SK-N-SH treated with all-trans-retinoic acid at 6 μM for 48 hours (cell line): ENCODE results near the gene CLCN6.

Experiments
- ISL1 ChIP-seq: fragments of 250-450 bp; sonication (Bioruptor Pico); IDR thresholded peaks from 2 replicates; pipeline ENCODE4 v2.1.2; 2022; ENCODE audit warnings: mild to moderate bottlenecking, moderate library complexity
- OSR1 ChIP-seq: fragments of 250-450 bp; sonication (Bioruptor Pico); IDR thresholded peaks from 2 replicates; pipeline ENCODE4 v1.8.0; 2022; ENCODE audit warnings: moderate library complexity, mild to moderate bottlenecking, inconsistent platforms
- ZC3H10 ChIP-seq: fragments of 250-450 bp; sonication (Bioruptor Pico); IDR thresholded peaks from 2 replicates; pipeline ENCODE4 v1.5.1; 2021; ENCODE audit warnings: mild to moderate bottlenecking, moderate library complexity
- ZFP30 ChIP-seq: fragments of 450-650 bp; formaldehyde crosslinking; IDR thresholded peaks from 2 replicates; pipeline ENCODE4 v1.5.0; 2022; ENCODE audit warnings: mild to moderate bottlenecking, moderate library complexity
- TF ChIP-seq, protein P1 (sequence below): fragments of 250-450 bp; sonication (Bioruptor Pico); IDR thresholded peaks from 2 replicates; pipeline ENCODE4 v1.8.0; 2021; ENCODE audit warnings: low read depth, mild to moderate bottlenecking, moderate library complexity, borderline replicate concordance

DNA sequence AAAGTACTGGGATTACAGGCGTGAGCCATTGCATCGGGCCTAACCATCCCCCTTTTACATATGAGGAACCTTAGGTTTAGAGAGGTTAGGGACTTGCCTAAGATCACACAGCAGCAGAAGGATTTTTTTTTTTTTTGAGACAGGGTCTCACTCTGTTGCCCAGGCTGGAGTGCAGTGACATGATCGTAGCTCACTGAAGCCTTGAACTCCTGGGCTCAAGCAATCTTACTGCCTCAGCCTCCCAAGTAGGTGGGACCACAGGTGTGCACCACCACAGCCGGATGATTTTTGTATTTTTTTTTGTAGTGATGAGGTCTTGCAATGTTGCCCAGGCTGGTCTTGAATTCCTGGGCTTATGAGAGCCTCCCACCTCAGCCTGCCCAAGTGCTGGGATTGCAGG lies 46.2 kb upstream of the CLCN6 start:
- TF ChIP-seq ZFP30 (CRISPR knock-in tag) (no peak), OSR1 (CRISPR knock-in tag) (no peak), ZC3H10 (no peak), ISL1 (CRISPR knock-in tag) (no peak)
- TF ChIP-seq, protein P1, sequence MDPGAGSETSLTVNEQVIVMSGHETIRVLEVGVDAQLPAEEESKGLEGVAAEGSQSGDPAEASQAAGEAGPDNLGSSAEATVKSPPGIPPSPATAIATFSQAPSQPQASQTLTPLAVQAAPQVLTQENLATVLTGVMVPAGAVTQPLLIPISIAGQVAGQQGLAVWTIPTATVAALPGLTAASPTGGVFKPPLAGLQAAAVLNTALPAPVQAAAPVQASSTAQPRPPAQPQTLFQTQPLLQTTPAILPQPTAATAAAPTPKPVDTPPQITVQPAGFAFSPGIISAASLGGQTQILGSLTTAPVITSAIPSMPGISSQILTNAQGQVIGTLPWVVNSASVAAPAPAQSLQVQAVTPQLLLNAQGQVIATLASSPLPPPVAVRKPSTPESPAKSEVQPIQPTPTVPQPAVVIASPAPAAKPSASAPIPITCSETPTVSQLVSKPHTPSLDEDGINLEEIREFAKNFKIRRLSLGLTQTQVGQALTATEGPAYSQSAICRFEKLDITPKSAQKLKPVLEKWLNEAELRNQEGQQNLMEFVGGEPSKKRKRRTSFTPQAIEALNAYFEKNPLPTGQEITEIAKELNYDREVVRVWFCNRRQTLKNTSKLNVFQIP (CRISPR knock-in tag): no peak
